ENCODE results near the gene CHI3L1. TPM values are rescaled to one million over a fixed set of nuclear protein-coding genes. Genes with fewer than 3 reads are reported as not detected.

The CHI3L1 gene
- total RNA-seq, 4 donors from 2014 or later: 6.2 to 28.2 (median 21.2) TPM; not detected in 1

GRCh38 chr1:203225071-203225470 lies 38.6 kb upstream of the CHI3L1 start:
- no peak for DNase-seq
- TF ChIP-seq CTCF (IDR thresholded peaks at IDR 0.05) (no peak), POLR2A (IDR thresholded peaks at IDR 0.05) (no peak)
- Histone ChIP-seq H3K9me3 (no peaks in the 10 kb centered on the region), H3K4me3 (no peak overlapping the region), H3K4me1 (no peaks in the 10 kb centered on the region), H3K27me3 (no peaks in the 10 kb centered on the region), H3K36me3 (no peaks in the 10 kb centered on the region), H3K27ac (no peak overlapping the region)
- intact Hi-C loops (cut with DNase I; ENCODE audit: low total_unique reads): no loop called here

- H3K36me3 ChIP-seq: no peaks in the 10 kb centered on the region
- H3K9me3 ChIP-seq: no peaks in the 10 kb centered on the region
- intact Hi-C loops (cut with DNase I; ENCODE audit: low total_unique reads): no loop called here
- no peak overlapping the region for H3K4me3 ChIP-seq
- DNase-seq: no peak
- H3K27me3 ChIP-seq: no peaks in the 10 kb centered on the region
- TF ChIP-seq POLR2A (IDR thresholded peaks at IDR 0.05) (no peak), CTCF (IDR thresholded peaks at IDR 0.05) (no peak)
- no peak overlapping the region for H3K27ac ChIP-seq
- no peaks in the 10 kb centered on the region for H3K4me1 ChIP-seq
Measured at GRCh38 chr1:203223012-203223775, 36.7 kb upstream of the CHI3L1 start.

- intact Hi-C loops (cut with DNase I; ENCODE audit: low total_unique reads): loop anchor here (2.0 kb wide), 1 partner anchor 181 kb away; no protein-coding TSS in a partner anchor
- Histone ChIP-seq H3K9me3 (no peaks in the 10 kb centered on the region), H3K27ac (no peak overlapping the region), H3K27me3 (no peaks in the 10 kb centered on the region), H3K4me1 (no peaks in the 10 kb centered on the region), H3K4me3 (no peak overlapping the region), H3K36me3 (no peaks in the 10 kb centered on the region)
- no peak for DNase-seq
- TF ChIP-seq POLR2A (IDR thresholded peaks at IDR 0.05) (no peak), CTCF (IDR thresholded peaks at IDR 0.05) (no peak)
Measured at GRCh38 chr1:203219934-203220333, 33.4 kb upstream of the CHI3L1 start.

- Histone ChIP-seq H3K27ac (no peak overlapping the region), H3K4me3 (no peak overlapping the region), H3K9me3 (no peaks in the 10 kb centered on the region), H3K27me3 (no peaks in the 10 kb centered on the region), H3K36me3 (no peaks in the 10 kb centered on the region), H3K4me1 (no peaks in the 10 kb centered on the region)
- intact Hi-C loops (cut with DNase I; ENCODE audit: low total_unique reads): loop anchor here (2.0 kb wide), 1 partner anchor 180 kb away; no protein-coding TSS in a partner anchor
- DNase-seq: no peak
- TF ChIP-seq POLR2A (IDR thresholded peaks at IDR 0.05) (no peak), CTCF (IDR thresholded peaks at IDR 0.05) (no peak)
Measured at GRCh38 chr1:203219171-203219570, 32.7 kb upstream of the CHI3L1 start.

GRCh38 chr1:203217668-203218067 lies 31.2 kb upstream of the CHI3L1 start:
- Histone ChIP-seq H3K4me1 (no peaks in the 10 kb centered on the region), H3K27ac (no peak overlapping the region), H3K4me3 (no peak overlapping the region), H3K9me3 (no peaks in the 10 kb centered on the region), H3K27me3 (no peaks in the 10 kb centered on the region), H3K36me3 (no peaks in the 10 kb centered on the region)
- intact Hi-C loops (cut with DNase I; ENCODE audit: low total_unique reads): loop anchor here (2.0 kb wide), 1 partner anchor 179 kb away; no protein-coding TSS in a partner anchor
- TF ChIP-seq POLR2A (IDR thresholded peaks at IDR 0.05): no peak
- TF ChIP-seq CTCF (IDR thresholded peaks at IDR 0.05): no peak
- no peak for DNase-seq
